GM12891 (cell line): ENCODE data around the gene CYSLTR1.

Experiments used
- POLR2A ChIP-seq: IDR thresholded peaks from 2 replicates; pipeline ENCODE4 v1.6.1; 2011; ENCODE audit warnings: low read depth, low read length, control low read depth
- POU2F2 ChIP-seq: IDR thresholded peaks from 2 replicates; pipeline ENCODE4 v1.6.1; 2011; ENCODE audit warnings: low read depth, mild to moderate bottlenecking, control low read depth, low read length, moderate library complexity
- TAF1 ChIP-seq: IDR thresholded peaks from 2 replicates; pipeline ENCODE4 v1.6.1; 2011; ENCODE audit warnings: low read depth, low read length, control low read depth

GRCh38 chrX:78375894-78376293 lies 48.5 kb upstream of the CYSLTR1 start:
- TF ChIP-seq POU2F2 (no peak), TAF1 (no peak), POLR2A (no peak)
